22Rv1 (cell line): ENCODE results near the gene PDIK1L.

Source experiments
- H3K27ac ChIP-seq: fragments of 450-650 bp; 2 replicates; pipeline ENCODE4 v1.5.1; 2017
- CTCF ChIP-seq: fragments of 450-650 bp; IDR thresholded peaks from 2 replicates; pipeline ENCODE4 v1.5.1; 2017; ENCODE audit warnings: mild to moderate bottlenecking
- ZFX ChIP-seq: fragments of 450-650 bp; IDR thresholded peaks from 2 replicates; pipeline ENCODE4 v1.6.1; 2017; ENCODE audit warnings: antibody characterized with exemption, borderline replicate concordance

The PDIK1L gene

GRCh38 chr1:26070963-26071342 is 40.7 kb upstream of the PDIK1L start:
- no peak for TF ChIP-seq ZFX
- no peak overlapping the region for H3K27ac ChIP-seq

GRCh38 chr1:26072305-26072704 is 39.3 kb upstream of the PDIK1L start:
- TF ChIP-seq ZFX = no peak
- TF ChIP-seq CTCF = no peak
- no peak overlapping the region for H3K27ac ChIP-seq

- TF ChIP-seq CTCF = no peak
- TF ChIP-seq ZFX = no peak
These were observed 36.0 kb upstream of the PDIK1L start for GRCh38 chr1:26075421-26076144.

GRCh38 chr1:26077524-26077923 is 34.1 kb upstream of the PDIK1L start:
- no peak overlapping the region for H3K27ac ChIP-seq
- TF ChIP-seq CTCF (no peak), ZFX (no peak)

More at GRCh38 chr1:26075421-26076144, 36.0 kb upstream of the PDIK1L start:
- no peak overlapping the region for H3K27ac ChIP-seq

GRCh38 chr1:26078286-26079177 is 33.1 kb upstream of the PDIK1L start:
- H3K27ac ChIP-seq = no peak overlapping the region
- TF ChIP-seq CTCF (no peak), ZFX (no peak)

- no peak for TF ChIP-seq ZFX
- TF ChIP-seq CTCF = no peak
- no peak overlapping the region for H3K27ac ChIP-seq
These were observed 32.5 kb upstream of the PDIK1L start for GRCh38 chr1:26079178-26079563.

GRCh38 chr1:26079960-26080814 is 31.4 kb upstream of the PDIK1L start:
- no peak for TF ChIP-seq ZFX
- TF ChIP-seq CTCF = no peak
- 0 out of 2 replicates have a peak overlapping the region, but pooled peaks have one; percentile 26 for H3K27ac ChIP-seq
